DMS53 treated with DMSO at 0.1 percent for 48 hours (cell line): ENCODE measurements around the gene SART1.

ENCODE experiments used
- DNase-seq: peaks from one replicate; lab custom pipeline; 2025; ENCODE audit not compliant: unreplicated experiment; lab: John Stamatoyannopoulos, UW

SART1 gene

DNA sequence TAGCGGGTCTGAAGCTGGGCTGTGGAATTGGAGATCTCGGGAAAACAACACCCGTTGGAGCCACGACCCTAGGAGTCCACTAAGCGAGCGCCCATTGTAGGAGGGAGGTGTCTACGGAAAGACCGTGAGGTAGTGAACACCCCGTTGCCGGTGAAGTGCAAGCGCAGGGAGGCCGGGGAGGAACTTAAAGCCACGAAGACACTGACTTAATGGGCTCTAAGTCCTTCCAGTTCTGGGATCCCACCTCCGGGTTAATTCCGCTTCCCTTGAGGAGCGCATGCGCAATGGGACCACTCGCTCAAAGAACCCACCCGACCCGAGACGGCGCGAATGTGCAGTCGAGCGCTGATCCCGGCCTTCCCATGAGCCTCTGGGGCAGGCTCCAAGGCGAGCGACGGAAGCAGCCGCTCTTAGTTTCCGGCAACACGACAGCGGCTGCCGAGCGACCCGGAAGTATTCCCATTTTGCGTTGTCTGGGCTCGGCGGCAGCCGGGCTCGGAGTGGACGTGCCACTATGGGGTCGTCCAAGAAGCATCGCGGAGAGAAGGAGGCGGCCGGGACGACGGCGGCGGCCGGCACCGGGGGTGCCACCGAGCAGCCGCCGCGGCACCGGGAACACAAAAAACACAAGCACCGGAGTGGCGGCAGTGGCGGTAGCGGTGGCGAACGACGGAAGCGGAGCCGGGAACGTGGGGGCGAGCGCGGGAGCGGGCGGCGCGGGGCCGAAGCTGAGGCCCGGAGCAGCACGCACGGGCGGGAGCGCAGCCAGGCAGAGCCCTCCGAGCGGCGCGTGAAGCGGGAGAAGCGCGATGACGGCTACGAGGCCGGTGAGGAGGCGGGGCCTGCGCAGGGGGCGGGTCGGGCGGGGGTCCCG is at the start of gene SART1:
Gene SART1, plus strand, starts transcription at position 468 of the 874 bp plus-strand sequence. Its CDS starts 47 bp downstream, at position 515.
- peak; percentile 95 for DNase-seq

- no peak for DNase-seq
Observed at GRCh38 chr11:65912845-65913244, 48.7 kb upstream of the SART1 start.

DNA sequence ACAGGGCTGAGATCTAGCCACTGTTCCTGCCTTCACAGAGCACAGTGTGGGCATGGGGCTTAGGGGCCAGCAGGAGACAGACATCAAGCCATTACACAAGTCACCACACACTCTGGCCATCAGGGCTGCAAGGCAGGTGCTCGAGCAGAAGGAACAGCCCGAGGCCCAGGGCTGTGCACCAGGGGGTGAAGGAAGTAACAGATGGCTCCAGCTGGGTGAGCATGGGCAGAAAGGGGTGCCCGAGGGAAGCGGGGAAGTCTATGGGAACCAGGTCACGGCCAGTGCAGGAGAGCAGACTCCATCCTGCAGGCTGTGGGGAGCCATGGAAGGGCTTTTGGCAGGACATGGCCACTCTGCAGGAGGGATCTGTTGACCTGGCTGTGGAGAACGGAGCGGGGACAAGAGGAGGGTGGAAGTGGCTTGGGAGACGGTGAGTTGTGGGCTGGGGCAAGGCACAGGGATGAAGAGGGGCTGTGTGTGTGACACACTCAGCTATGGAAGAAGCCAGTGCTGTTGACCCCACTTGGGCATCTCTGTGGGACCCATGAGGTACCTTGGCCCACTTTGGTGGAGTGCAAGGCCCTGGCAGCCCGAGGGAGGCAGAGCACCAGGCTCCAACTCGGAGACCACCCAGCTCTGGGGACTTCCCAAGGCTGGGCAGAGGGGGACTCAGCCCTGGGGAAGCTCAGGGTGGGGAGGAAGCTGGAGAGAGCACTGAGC is 46.3 kb upstream of the SART1 start:
- no peak for DNase-seq

- no peak for DNase-seq
Observed at GRCh38 chr11:65915821-65916251, 45.7 kb upstream of the SART1 start.

GRCh38 chr11:65916391-65916790 is 45.1 kb upstream of the SART1 start:
- DNase-seq: no peak

- DNase-seq: no peak
Observed at GRCh38 chr11:65917077-65917433, 44.5 kb upstream of the SART1 start.

GRCh38 chr11:65917434-65918210 is 43.9 kb upstream of the SART1 start:
- no peak for DNase-seq

DNA sequence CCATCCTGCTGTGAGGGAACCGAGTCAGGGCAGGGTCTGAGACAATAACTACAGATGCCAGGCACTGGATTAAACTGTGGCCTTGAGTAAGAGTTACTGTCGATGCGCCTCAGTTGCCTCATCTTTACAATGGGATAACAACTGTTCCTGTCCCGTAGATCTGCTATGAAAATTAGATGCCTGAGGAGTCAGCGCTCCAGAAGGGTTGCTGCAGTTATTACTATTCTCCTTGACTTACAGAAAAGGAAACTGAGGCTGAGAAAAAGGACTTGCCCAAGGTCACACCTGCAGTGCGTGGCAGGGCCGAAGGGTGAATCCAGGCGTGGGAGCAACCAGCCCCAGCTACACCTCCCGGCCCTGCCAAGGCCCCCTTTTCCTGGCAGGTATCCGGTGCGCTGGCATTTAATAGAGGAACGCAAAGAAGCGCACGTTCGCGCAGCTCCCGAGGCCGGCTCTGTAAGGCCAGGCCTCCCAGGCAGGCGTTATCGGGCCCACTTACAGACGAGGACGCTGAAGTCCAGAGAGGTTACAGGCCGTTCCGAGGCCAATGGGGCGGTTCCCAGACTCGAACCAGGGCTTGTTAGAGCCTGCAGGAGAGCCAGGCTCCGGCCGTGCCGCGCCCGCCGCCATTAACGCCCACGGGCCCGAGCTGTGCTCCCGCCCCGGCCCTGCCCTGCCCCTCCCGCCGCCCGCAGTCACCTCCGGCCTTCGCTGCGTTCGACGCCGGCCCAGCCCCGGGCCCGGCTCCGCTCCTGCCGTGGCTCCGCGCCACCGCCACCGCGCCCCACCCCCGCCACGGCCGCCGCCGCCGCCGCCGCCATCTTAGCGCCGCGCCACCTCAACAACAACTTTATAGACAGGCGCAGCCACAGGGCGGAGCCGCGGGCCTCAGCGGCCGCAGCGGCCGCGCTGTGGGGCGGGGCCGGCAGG is 43.1 kb upstream of the SART1 start, which contains the start of gene C11orf68:
Gene C11orf68, minus strand, starts transcription at position 852 of the 930 bp plus-strand sequence. Its CDS starts 31 bp downstream, at position 821.
- DNase-seq: peak; percentile 6

GRCh38 chr11:65919141-65919572 is 42.4 kb upstream of the SART1 start, which contains the start of gene DRAP1:
TSS of gene DRAP1 (plus strand) at chr11:65919426. CDS start at chr11:65919502, 76 bp downstream.
- DNase-seq: peak; percentile 95

- DNase-seq: no peak
Observed at GRCh38 chr11:65919573-65920371, 41.8 kb upstream of the SART1 start.

DNA sequence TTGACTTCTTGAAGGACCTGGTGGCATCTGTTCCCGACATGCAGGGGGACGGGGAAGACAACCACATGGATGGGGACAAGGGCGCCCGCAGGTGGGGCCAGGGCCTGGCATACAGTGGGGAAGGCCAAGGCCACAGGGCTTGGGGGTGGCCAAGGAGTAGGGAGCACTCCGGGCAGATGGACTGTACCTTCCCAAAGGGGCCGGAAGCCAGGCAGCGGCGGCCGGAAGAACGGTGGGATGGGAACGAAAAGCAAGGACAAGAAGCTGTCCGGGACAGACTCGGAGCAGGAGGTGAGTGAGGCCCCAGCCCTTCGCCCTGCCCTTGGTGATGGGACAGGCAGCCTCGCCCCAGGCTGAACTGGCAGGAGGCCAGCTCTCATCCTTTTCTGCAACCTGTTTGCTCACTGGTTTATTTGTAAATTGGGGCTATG is 41.1 kb upstream of the SART1 start:
- no peak for DNase-seq

DNA sequence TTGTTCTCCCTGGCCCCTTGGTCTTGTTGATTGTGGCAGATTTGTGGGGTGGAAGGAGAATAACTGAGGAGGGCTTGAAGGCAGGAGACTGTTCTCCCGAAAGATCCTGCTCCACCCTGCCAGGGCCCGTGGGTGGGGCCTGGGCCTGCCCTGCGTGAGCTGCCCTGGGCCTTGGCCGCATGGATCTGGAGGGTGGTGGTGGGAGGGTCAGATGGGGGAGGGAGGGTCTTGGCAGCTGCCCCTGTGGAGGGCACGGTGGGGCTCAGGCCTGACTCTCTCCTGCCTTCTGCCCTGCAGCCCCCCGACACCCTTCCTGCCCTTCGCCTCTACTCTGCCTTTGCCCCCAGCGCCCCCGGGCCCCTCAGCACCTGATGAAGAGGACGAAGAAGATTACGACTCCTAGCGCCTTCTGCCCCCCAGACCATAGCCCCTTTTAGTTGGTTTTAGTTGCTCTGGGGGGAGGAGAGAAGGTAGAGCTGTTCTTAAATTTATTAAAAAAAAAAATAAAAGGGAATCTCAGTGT is 40.4 kb upstream of the SART1 start:
- DNase-seq: no peak

DNA sequence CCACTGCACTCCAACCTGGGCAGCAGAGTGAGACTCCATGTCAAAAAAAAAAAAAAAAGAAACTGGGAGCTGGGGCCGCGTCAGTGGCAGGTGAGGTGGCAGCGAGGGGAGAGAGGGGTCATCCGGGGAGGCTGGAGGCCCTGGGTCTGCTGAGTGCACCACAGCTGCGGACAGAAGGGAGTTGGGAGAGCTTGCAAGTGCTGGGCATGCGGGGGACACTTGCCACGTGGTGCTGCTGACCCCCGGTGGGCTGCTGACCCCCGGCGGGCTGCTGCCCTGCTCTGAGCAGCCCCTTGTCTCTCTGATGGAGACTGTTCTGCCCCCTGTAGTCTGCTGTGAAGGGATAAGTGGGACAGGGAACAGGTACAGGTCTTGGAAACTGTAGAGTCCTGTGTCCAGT is 39.7 kb upstream of the SART1 start:
- DNase-seq: no peak

- no peak for DNase-seq
Observed at GRCh38 chr11:65922565-65922964, 39.0 kb upstream of the SART1 start.

DNA sequence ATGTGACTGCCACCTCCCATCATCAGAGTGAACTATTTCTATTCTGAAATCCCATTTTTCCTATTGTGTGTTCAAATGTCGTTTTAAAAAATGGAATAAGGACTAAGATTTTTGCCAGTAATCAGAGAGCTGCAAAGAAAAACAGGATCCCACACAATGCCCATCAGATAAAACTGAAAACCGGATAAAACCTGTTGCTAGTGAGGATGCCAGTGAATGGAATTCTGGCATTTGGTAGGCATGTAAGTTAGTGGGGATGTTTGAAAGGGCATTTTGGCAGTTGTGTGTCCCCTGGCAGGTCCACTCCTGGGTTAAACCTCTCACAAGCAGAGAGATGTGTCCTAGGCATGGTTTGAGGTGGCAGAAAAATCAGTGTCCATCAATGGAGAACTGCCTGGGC is 36.1 kb upstream of the SART1 start:
- no peak for DNase-seq

- no peak for DNase-seq
Observed at GRCh38 chr11:65927904-65928397, 33.6 kb upstream of the SART1 start.

GRCh38 chr11:65928667-65929066 is 32.9 kb upstream of the SART1 start:
- no peak for DNase-seq

DNA sequence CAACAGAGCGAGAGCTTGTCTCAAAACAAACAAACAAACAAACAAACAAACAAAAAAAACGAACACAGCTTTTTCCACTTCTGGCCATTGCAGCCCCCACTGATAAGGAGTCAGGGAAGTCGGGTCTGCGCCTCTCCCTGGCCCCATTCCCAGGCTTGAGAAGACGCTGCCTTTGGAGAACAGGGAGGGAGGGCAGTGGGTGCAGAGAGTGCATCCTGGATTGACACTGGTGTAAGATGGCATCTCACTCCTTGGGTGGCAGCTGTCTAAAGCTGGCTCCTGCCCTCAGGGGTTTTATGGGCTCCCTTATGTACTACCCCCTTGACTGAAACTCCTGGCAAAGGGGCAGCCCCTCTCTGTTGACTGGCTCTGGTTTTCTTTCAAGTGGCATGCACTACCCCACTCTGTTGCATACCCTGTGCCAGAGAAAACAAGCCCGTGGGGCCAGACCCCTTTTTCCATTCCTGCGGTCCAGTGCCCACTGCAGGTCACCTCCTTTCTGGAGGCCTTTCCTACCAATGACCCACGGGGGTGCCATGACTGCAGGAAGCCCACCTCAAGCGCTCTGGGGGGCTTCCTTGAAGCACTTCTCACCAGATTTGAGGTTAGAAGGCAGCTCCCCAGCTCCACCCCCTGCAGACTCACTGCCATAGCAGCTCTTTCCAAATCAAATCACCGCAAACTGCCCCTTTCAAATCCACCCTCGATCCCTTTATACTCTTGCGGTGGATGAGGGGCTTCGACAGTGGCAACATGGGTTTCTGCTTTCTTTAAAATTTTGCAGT is 29.6 kb upstream of the SART1 start:
- no peak for DNase-seq
